Bone marrow (tissue), 2 donors: ENCODE measurements around the gene SFN.
A peak's percentile ranks its signal among the peaks of the same experiment; 100 is the strongest.
"Not testable (repeated sequence)": the region's sequence is repeated elsewhere in the genome, so short reads cannot be mapped to it uniquely, and the experiment has no call there.

ENCODE experiments used
- DNase-seq, 2 donors: peaks; one replicate each; lab custom pipeline; 2025; lab: John Stamatoyannopoulos, UW

SFN gene

GRCh38 chr1:26862781-26863684, at the start of gene SFN:
SFN (plus strand) TSS chr1:26863149; CDS start chr1:26863213, 64 bp downstream.
- DNase-seq = no peak

GRCh38 chr1:26814377-26814776, 48.6 kb upstream of the SFN start:
- DNase-seq = no peak

GRCh38 chr1:26814893-26815292, 48.1 kb upstream of the SFN start:
- DNase-seq = no peak

GRCh38 chr1:26820784-26821269, 42.1 kb upstream of the SFN start:
- DNase-seq = peak in 1 of 2 donors; percentile 81

GRCh38 chr1:26822737-26823395, 40.1 kb upstream of the SFN start:
- DNase-seq = no peak

GRCh38 chr1:26824731-26825130, 38.2 kb upstream of the SFN start:
- DNase-seq = no peak

- peak in 1 of 2 donors; percentile 51 for DNase-seq
These were observed 36.5 kb upstream of the SFN start, which contains the start of gene ZDHHC18 for GRCh38 chr1:26826261-26827105. ZDHHC18 (plus strand) TSS chr1:26826688; CDS start chr1:26826805, 117 bp downstream.

- no peak for DNase-seq
These were observed 35.8 kb upstream of the SFN start for GRCh38 chr1:26827106-26827604.

GRCh38 chr1:26827663-26828062, 35.3 kb upstream of the SFN start:
- DNase-seq = no peak

- DNase-seq = peak in 1 of 2 donors; percentile 16
These were observed 34.4 kb upstream of the SFN start for GRCh38 chr1:26828411-26828991.

- DNase-seq = no peak
These were observed 33.6 kb upstream of the SFN start for GRCh38 chr1:26829184-26829911.

GRCh38 chr1:26831059-26831458, 31.9 kb upstream of the SFN start:
- no peak for DNase-seq

GRCh38 chr1:26831546-26832248, 31.3 kb upstream of the SFN start:
- DNase-seq = no peak

GRCh38 chr1:26832249-26832960, 30.5 kb upstream of the SFN start:
- no peak for DNase-seq

GRCh38 chr1:26833432-26834405, 29.2 kb upstream of the SFN start:
- peak; percentile 17 to 83 for DNase-seq

- not testable (repeated sequence) for DNase-seq
These were observed 25.3 kb upstream of the SFN start for GRCh38 chr1:26837665-26838064.

GRCh38 chr1:26838474-26839338, 24.2 kb upstream of the SFN start:
- no peak for DNase-seq
